HG03575 (cell line): ENCODE measurements around the gene ANKRD36.
"Not testable (repeated sequence)": the region's sequence is repeated elsewhere in the genome, so short reads cannot be mapped to it uniquely, and the experiment has no call there.

Experiments
- ATAC-seq: cut with Tn5 transposase; IDR thresholded peaks from one replicate; pipeline ENCODE4 v1.9.1; 2021; ENCODE audit not compliant: unreplicated experiment, insufficient number of reproducible peaks, low FRiP score; ENCODE audit errors: extremely low read depth

The ANKRD36 gene

GRCh38 chr2:97266449-97266848, 153.5 kb downstream of the ANKRD36 start:
- ATAC-seq, result not testable (repeated sequence)

GRCh38 chr2:97267411-97268074, 154.6 kb downstream of the ANKRD36 start:
- ATAC-seq, result no peak

GRCh38 chr2:97268075-97268591, 155.2 kb downstream of the ANKRD36 start:
- ATAC-seq, result not testable (repeated sequence)

- ATAC-seq, result not testable (repeated sequence)
These were observed 163.4 kb downstream of the ANKRD36 start for GRCh38 chr2:97276232-97276798.

- not testable (repeated sequence) for ATAC-seq
These were observed 172.2 kb downstream of the ANKRD36 start for GRCh38 chr2:97285187-97285586.

GRCh38 chr2:97293687-97294086, 180.7 kb downstream of the ANKRD36 start:
- ATAC-seq, result not testable (repeated sequence)
